NCI-H1694 (cell line): Measurements from ENCODE around the gene ALK.

Experiments
- DNase-seq: peaks from one replicate; lab custom pipeline; 2025; lab: John Stamatoyannopoulos, UW

The ALK gene

GRCh38 chr2:29644949-29645348 is 276.4 kb downstream of the ALK start:
- DNase-seq = no peak

GRCh38 chr2:29643196-29643595 is 278.2 kb downstream of the ALK start:
- DNase-seq = no peak

GRCh38 chr2:29640360-29640759 is 281.0 kb downstream of the ALK start:
- no peak for DNase-seq

- no peak for DNase-seq
These were observed 282.7 kb downstream of the ALK start for GRCh38 chr2:29638641-29639040.

- DNase-seq = no peak
These were observed 286.5 kb downstream of the ALK start for GRCh38 chr2:29634916-29635315.

GRCh38 chr2:29632018-29632417 is 289.4 kb downstream of the ALK start:
- DNase-seq = no peak

- no peak for DNase-seq
These were observed 291.9 kb downstream of the ALK start for GRCh38 chr2:29629495-29629894.

GRCh38 chr2:29628862-29629261 is 292.5 kb downstream of the ALK start:
- DNase-seq = no peak

GRCh38 chr2:29628108-29628745 is 293.2 kb downstream of the ALK start:
- DNase-seq = no peak

GRCh38 chr2:29627279-29627711 is 294.1 kb downstream of the ALK start:
- no peak for DNase-seq

- DNase-seq = no peak
These were observed 300.5 kb downstream of the ALK start for GRCh38 chr2:29620890-29621289.

GRCh38 chr2:29619689-29620088 is 301.7 kb downstream of the ALK start:
- DNase-seq = no peak

GRCh38 chr2:29618024-29618423 is 303.4 kb downstream of the ALK start:
- no peak for DNase-seq

- DNase-seq = no peak
These were observed 304.0 kb downstream of the ALK start for GRCh38 chr2:29617351-29617750.

- DNase-seq = no peak
These were observed 304.8 kb downstream of the ALK start for GRCh38 chr2:29616569-29616968.

GRCh38 chr2:29615841-29616240 is 305.5 kb downstream of the ALK start:
- no peak for DNase-seq

- DNase-seq = no peak
These were observed 306.2 kb downstream of the ALK start for GRCh38 chr2:29615183-29615582.

GRCh38 chr2:29614295-29614830 is 307.0 kb downstream of the ALK start:
- no peak for DNase-seq

GRCh38 chr2:29613792-29614266 is 307.6 kb downstream of the ALK start:
- no peak for DNase-seq

GRCh38 chr2:29613067-29613466 is 308.3 kb downstream of the ALK start:
- DNase-seq = no peak

GRCh38 chr2:29612568-29612967 is 308.8 kb downstream of the ALK start:
- DNase-seq = no peak

- DNase-seq = no peak
These were observed 309.5 kb downstream of the ALK start for GRCh38 chr2:29611850-29612249.

- no peak for DNase-seq
These were observed 310.1 kb downstream of the ALK start for GRCh38 chr2:29611261-29611660.

GRCh38 chr2:29610569-29610968 is 310.8 kb downstream of the ALK start:
- no peak for DNase-seq
